HCT116 (cell line): ENCODE data around the gene ALDH4A1. TPM values are rescaled to one million over a fixed set of nuclear protein-coding genes. Genes with fewer than 3 reads are reported as not detected.

Experiments
- ATAC-seq: fragments of 200-7000 bp; cut with Tn5 transposase; 2 replicates; pipeline ENCODE4 v1.9.1; 2020; ENCODE audit warnings: mild to moderate bottlenecking, moderate library complexity
- Bru-seq: library from RNA; stranded (reverse); fragments of 400-500 nt; gene quantifications from one replicate; lab custom pipeline; 2021; lab: Mats Ljungman, UMichigan
- BruChase-seq, 2 experiments: library from RNA; stranded (reverse); fragments of 400-500 nt; gene quantifications; one replicate each; lab custom pipeline; 2021; lab: Mats Ljungman, UMichigan
- BruUV-seq: library from RNA; stranded (reverse); fragments of 400-500 nt; replicated peaks from 2 replicates; lab custom pipeline; 2021; lab: Mats Ljungman, UMichigan
- CTCF ChIA-PET: fragments of 300-600 bp; sonication (Branson Sonifier 250); formaldehyde crosslinking; loops from one replicate; lab custom pipeline; 2021; ENCODE audit warnings: antibody characterized with exemption; lab: Charles Lee
- POLR2A ChIA-PET: fragments of 300-600, 350-600 bp; sonication (Branson Sonifier 250); formaldehyde crosslinking; loops from one replicate; lab custom pipeline; 2021; ENCODE audit warnings: antibody characterized with exemption; lab: Charles Lee
- RAD21 ChIA-PET, 2 experiments: fragments of 300-600 bp; sonication (Branson Sonifier 250); formaldehyde crosslinking; loops; one replicate each; lab custom pipeline; 2023; ENCODE audit warnings: low total read pairs in 2 of 2; ENCODE audit not compliant: uncharacterized antibody in 2 of 2, unreplicated experiment in 2 of 2, low non-redundant PET in 1 of 2; lab: Charles Lee
- DNase-seq: peaks from one replicate; pipeline ENCODE4 v3.0.0-alpha.2; 2010; ENCODE audit warnings: low read depth, low spot score
- H2AFZ ChIP-seq: fragments of 200-600 bp; shearing (Covaris generic), sonication (generic); 2 replicates; pipeline ENCODE4 v1.6.1; 2017; ENCODE audit warnings: low read depth, mixed run types, mixed read lengths, antibody characterized with exemption, low read length; ENCODE audit not compliant: poor library complexity, severe bottlenecking
- H3K27ac ChIP-seq: 2 replicates; pipeline ENCODE4 v1.5.1; 2012; ENCODE audit warnings: low read depth, low read length
- H3K27me3 ChIP-seq: fragments of 200-600 bp; sonication (generic); 2 replicates; pipeline ENCODE4 v1.6.1; 2016; ENCODE audit warnings: mixed run types, low read length, mixed read lengths; ENCODE audit not compliant: insufficient read depth
- H3K36me3 ChIP-seq, 2 experiments: fragments of 200-500 bp in 1 of 2; fragments of 200-600 bp in 1 of 2; sonication (Bioruptor generic) in 1 of 2; sonication (generic) in 1 of 2; 2 replicates each; pipeline versions ENCODE4 v1.5.1 to v1.6.1; 2014 to 2016; ENCODE audit warnings: low read length in 2 of 2, inconsistent platforms in 1 of 2, mixed read lengths in 1 of 2, mixed run types in 1 of 2; ENCODE audit not compliant: insufficient read depth in 2 of 2, control insufficient read depth in 1 of 2
- H3K4me1 ChIP-seq, 2 experiments: fragments of 200-600 bp in 1 of 2; sonication (generic) in 1 of 2; 2 replicates each; pipeline versions ENCODE4 v1.5.1 to v1.6.1; 2012 to 2017; ENCODE audit warnings: low read length in 2 of 2, inconsistent platforms in 1 of 2, mild to moderate bottlenecking in 1 of 2, mixed read lengths in 1 of 2, mixed run types in 1 of 2, moderate library complexity in 1 of 2; ENCODE audit not compliant: insufficient read depth in 2 of 2, control insufficient read depth in 1 of 2
- H3K4me2 ChIP-seq: fragments of 200-600 bp; sonication (generic); 2 replicates; pipeline ENCODE4 v1.6.1; 2017; ENCODE audit warnings: mixed run types, low read length, mixed read lengths
- H3K4me3 ChIP-seq, 2 experiments: fragments of 200-600 bp in 1 of 2; sonication (generic) in 1 of 2; replicated peaks in 1 of 2; 2 replicates each; pipeline ENCODE4 v1.5.1; 2011 to 2016; ENCODE audit warnings: low read length in 2 of 2, control low read depth in 1 of 2, low read depth in 1 of 2, mild to moderate bottlenecking in 1 of 2, mixed read lengths in 1 of 2, mixed run types in 1 of 2
- H3K79me2 ChIP-seq: fragments of 200-600 bp; sonication (generic); 2 replicates; pipeline ENCODE4 v1.6.1; 2017; ENCODE audit warnings: mild to moderate bottlenecking, mixed run types, low read length, moderate library complexity, mixed read lengths; ENCODE audit not compliant: insufficient read depth
- H3K9ac ChIP-seq: fragments of 200-600 bp; sonication (generic); 2 replicates; pipeline ENCODE4 v1.6.1; 2016; ENCODE audit warnings: low read length, mixed read lengths
- H3K9me2 ChIP-seq: fragments of 200-600 bp; sonication (generic), shearing (Covaris generic); 2 replicates; pipeline ENCODE4 v1.6.1; 2017; ENCODE audit warnings: mixed run types, mild to moderate bottlenecking, moderate library complexity; ENCODE audit not compliant: insufficient read depth
- H3K9me3 ChIP-seq, 2 experiments: fragments of 200-500 bp in 1 of 2; fragments of 200-600 bp in 1 of 2; sonication (Bioruptor generic) in 1 of 2; sonication (generic) in 1 of 2; 2 replicates each; pipeline ENCODE4 v1.6.1; 2014 to 2017; ENCODE audit warnings: low read length in 2 of 2, mixed read lengths in 2 of 2, inconsistent platforms in 1 of 2, low read depth in 1 of 2, mild to moderate bottlenecking in 1 of 2, mixed run types in 1 of 2, moderate library complexity in 1 of 2; ENCODE audit not compliant: control insufficient read depth in 1 of 2, insufficient read depth in 1 of 2
- H4K20me1 ChIP-seq: fragments of 200-600 bp; sonication (generic), shearing (Covaris generic); 2 replicates; pipeline ENCODE4 v1.6.1; 2017; ENCODE audit warnings: mixed run types, mild to moderate bottlenecking, moderate library complexity; ENCODE audit not compliant: insufficient read depth
- CBX3 ChIP-seq: IDR thresholded peaks from 2 replicates; pipeline ENCODE4 v1.6.1; 2012; ENCODE audit warnings: low read depth
- CTCF ChIP-seq, 3 experiments: fragments of 200-600 bp in 1 of 3; sonication (generic) in 1 of 3; IDR thresholded peaks in 2 of 3; conservative IDR thresholded peaks in 1 of 3; 2 replicates each; pipeline ENCODE4 v1.5.1; 2012 to 2017; ENCODE audit warnings: low read depth in 2 of 3, low read length in 2 of 3, antibody characterized with exemption in 1 of 3, borderline replicate concordance in 1 of 3, control low read depth in 1 of 3, mild to moderate bottlenecking in 1 of 3, mixed read lengths in 1 of 3, mixed run types in 1 of 3, moderate library complexity in 1 of 3; ENCODE audit not compliant: insufficient read depth in 1 of 3
- EGR1 ChIP-seq: IDR thresholded peaks from 2 replicates; pipeline ENCODE4 v1.6.1; 2012; ENCODE audit warnings: low read depth
- ELF1 ChIP-seq: IDR thresholded peaks from 2 replicates; pipeline ENCODE4 v1.6.1; 2012; ENCODE audit warnings: low read depth, borderline replicate concordance
- EZH2 ChIP-seq: fragments of 200-600 bp; sonication (generic); IDR thresholded peaks from 2 replicates; pipeline ENCODE4 v1.6.1; 2017; ENCODE audit warnings: antibody characterized with exemption, mixed run types
- FOSL1 ChIP-seq: IDR thresholded peaks from 2 replicates; pipeline ENCODE4 v1.6.1; 2012; ENCODE audit warnings: low read depth
- JUND ChIP-seq: IDR thresholded peaks from 2 replicates; pipeline ENCODE4 v1.6.1; 2012
- RAD21 ChIP-seq: IDR thresholded peaks from 2 replicates; pipeline ENCODE4 v1.6.1; 2012; ENCODE audit warnings: low read depth, mild to moderate bottlenecking
- SIN3A ChIP-seq: IDR thresholded peaks from 2 replicates; pipeline ENCODE4 v1.6.1; 2012; ENCODE audit warnings: low read depth
- SP1 ChIP-seq: IDR thresholded peaks from 2 replicates; pipeline ENCODE4 v1.6.1; 2012; ENCODE audit warnings: low read depth
- SRF ChIP-seq: IDR thresholded peaks from 2 replicates; pipeline ENCODE4 v1.6.1; 2012; ENCODE audit warnings: low read depth
- YY1 ChIP-seq: IDR thresholded peaks from 2 replicates; pipeline ENCODE4 v1.6.1; 2011; ENCODE audit warnings: low read length, low read depth, moderate library complexity, mild to moderate bottlenecking; ENCODE audit not compliant: insufficient replicate concordance; ENCODE audit errors: extremely low read depth
- ZFX ChIP-seq: fragments of 450-650 bp; IDR thresholded peaks from 2 replicates; pipeline ENCODE4 v1.6.1; 2017
- ZNF274 ChIP-seq: fragments of 200-500 bp; sonication (Bioruptor generic); IDR thresholded peaks from 2 replicates; pipeline ENCODE4 v1.6.1; 2014; ENCODE audit warnings: mild to moderate bottlenecking, low read depth, low read length, inconsistent platforms
- intact Hi-C: fragments of 100-400 bp; cut with micrococcal nuclease; formaldehyde crosslinking; loops from 2 replicates; pipeline ENCODE4 v1.10.0; 2022
- long read RNA-seq: library from polyadenylated mRNA; unstranded; transcript quantifications from one replicate; pipeline ENCODE4 v2.0.0, GENCODE V29; 2021; ENCODE audit not compliant: unreplicated experiment
- polyA plus RNA-seq: library from polyadenylated mRNA; unstranded; fragments of >200 nt; gene quantifications from 2 replicates; pipeline ENCODE4 v1.2.1, GENCODE V29; 2012; ENCODE audit warnings: missing spikeins
- total RNA-seq: library from RNA; stranded (reverse); gene quantifications from one replicate; pipeline ENCODE4 v1.2.1, GENCODE V29; 2021; ENCODE audit not compliant: unreplicated experiment
- TF ChIP-seq, protein P1 (sequence below): IDR thresholded peaks from 2 replicates; pipeline ENCODE4 v1.6.1; 2012
- TF ChIP-seq, protein P2 (sequence below): IDR thresholded peaks from 2 replicates; pipeline ENCODE4 v1.6.1; 2011; ENCODE audit warnings: mild to moderate bottlenecking, low read length, moderate library complexity; ENCODE audit not compliant: insufficient replicate concordance; ENCODE audit errors: extremely low read depth
- TF ChIP-seq, protein P3 (sequence below): IDR thresholded peaks from 2 replicates; pipeline ENCODE4 v1.6.1; 2012; ENCODE audit warnings: low read depth

The ALDH4A1 gene
- total RNA-seq (12.6 TPM), Bru-seq, nascent RNA (percentile 36 among the genes with signal in this experiment), BruChase-seq, experiment 1, labeled RNA remaining after a 6-hour chase (percentile 69 among the genes with signal in this experiment), BruChase-seq, experiment 2, labeled RNA remaining after a 2-hour chase (percentile 60 among the genes with signal in this experiment)
- 9.0 and 11.3 TPM in 2 replicates for polyA plus RNA-seq
- long read RNA-seq, partial matches to known transcripts = 10 of 12 reads
- long read RNA-seq, other reads (novel, unspliced or antisense) = 1 of 12 reads

- POLR2A ChIA-PET = interaction anchor here (0.9 kb wide), 3 partner anchors 9 to 70 kb away, joined by 3 to 4 read pairs (median 3); no protein-coding TSS in a partner anchor
- peak within 1 kb of the TSS; percentile 64 for H3K27ac ChIP-seq
- RAD21 ChIA-PET = interaction anchor here in 1 of 2 experiments (0.6 kb wide), 1 partner anchor 156 kb away, joined by 3 read pairs; no protein-coding TSS in a partner anchor
- peak; percentile 92 for TF ChIP-seq SP1
- TF ChIP-seq, protein P1, sequence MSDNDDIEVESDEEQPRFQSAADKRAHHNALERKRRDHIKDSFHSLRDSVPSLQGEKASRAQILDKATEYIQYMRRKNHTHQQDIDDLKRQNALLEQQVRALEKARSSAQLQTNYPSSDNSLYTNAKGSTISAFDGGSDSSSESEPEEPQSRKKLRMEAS = peak; percentile 96
- TF ChIP-seq EZH2 = no peak
- TF ChIP-seq FOSL1 = no peak
- TF ChIP-seq ZFX = no peak
- peak; percentile 75 for TF ChIP-seq JUND
- no peak for TF ChIP-seq YY1
- TF ChIP-seq SIN3A = no peak
- no peak for TF ChIP-seq CBX3
- TF ChIP-seq RAD21 = no peak
- TF ChIP-seq ELF1 = no peak
- TF ChIP-seq, protein P2, sequence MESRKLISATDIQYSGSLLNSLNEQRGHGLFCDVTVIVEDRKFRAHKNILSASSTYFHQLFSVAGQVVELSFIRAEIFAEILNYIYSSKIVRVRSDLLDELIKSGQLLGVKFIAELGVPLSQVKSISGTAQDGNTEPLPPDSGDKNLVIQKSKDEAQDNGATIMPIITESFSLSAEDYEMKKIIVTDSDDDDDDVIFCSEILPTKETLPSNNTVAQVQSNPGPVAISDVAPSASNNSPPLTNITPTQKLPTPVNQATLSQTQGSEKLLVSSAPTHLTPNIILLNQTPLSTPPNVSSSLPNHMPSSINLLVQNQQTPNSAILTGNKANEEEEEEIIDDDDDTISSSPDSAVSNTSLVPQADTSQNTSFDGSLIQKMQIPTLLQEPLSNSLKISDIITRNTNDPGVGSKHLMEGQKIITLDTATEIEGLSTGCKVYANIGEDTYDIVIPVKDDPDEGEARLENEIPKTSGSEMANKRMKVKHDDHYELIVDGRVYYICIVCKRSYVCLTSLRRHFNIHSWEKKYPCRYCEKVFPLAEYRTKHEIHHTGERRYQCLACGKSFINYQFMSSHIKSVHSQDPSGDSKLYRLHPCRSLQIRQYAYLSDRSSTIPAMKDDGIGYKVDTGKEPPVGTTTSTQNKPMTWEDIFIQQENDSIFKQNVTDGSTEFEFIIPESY = no peak
- TF ChIP-seq SRF = no peak
- no peak for TF ChIP-seq EGR1
- TF ChIP-seq, protein P3, sequence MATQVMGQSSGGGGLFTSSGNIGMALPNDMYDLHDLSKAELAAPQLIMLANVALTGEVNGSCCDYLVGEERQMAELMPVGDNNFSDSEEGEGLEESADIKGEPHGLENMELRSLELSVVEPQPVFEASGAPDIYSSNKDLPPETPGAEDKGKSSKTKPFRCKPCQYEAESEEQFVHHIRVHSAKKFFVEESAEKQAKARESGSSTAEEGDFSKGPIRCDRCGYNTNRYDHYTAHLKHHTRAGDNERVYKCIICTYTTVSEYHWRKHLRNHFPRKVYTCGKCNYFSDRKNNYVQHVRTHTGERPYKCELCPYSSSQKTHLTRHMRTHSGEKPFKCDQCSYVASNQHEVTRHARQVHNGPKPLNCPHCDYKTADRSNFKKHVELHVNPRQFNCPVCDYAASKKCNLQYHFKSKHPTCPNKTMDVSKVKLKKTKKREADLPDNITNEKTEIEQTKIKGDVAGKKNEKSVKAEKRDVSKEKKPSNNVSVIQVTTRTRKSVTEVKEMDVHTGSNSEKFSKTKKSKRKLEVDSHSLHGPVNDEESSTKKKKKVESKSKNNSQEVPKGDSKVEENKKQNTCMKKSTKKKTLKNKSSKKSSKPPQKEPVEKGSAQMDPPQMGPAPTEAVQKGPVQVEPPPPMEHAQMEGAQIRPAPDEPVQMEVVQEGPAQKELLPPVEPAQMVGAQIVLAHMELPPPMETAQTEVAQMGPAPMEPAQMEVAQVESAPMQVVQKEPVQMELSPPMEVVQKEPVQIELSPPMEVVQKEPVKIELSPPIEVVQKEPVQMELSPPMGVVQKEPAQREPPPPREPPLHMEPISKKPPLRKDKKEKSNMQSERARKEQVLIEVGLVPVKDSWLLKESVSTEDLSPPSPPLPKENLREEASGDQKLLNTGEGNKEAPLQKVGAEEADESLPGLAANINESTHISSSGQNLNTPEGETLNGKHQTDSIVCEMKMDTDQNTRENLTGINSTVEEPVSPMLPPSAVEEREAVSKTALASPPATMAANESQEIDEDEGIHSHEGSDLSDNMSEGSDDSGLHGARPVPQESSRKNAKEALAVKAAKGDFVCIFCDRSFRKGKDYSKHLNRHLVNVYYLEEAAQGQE = no peak
- TF ChIP-seq CTCF (IDR thresholded peaks at IDR 0.05 in 2 of 3, conservative IDR thresholded peaks at IDR 0.05 in 1 of 3; ENCODE audit: borderline replicate concordance in 1 of 3, insufficient read depth in 1 of 3, low read depth in 2 of 3, low read length in 2 of 3) = no peak
- no peak for TF ChIP-seq ZNF274
Measured at GRCh38 chr1:18902523-18903290, at the start of gene ALDH4A1. Gene ALDH4A1, minus strand, starts transcription at chr1:18902555. Its CDS starts 32 bp downstream, at chr1:18902523.

More at GRCh38 chr1:18902523-18903290, at the start of gene ALDH4A1:
- Histone ChIP-seq H3K4me1 (peaks cover 12 to 18% of the 10 kb centered on the region in 2 experiments), H3K36me3 (no peaks in the 10 kb centered on the region), H4K20me1 (no peaks in the 10 kb centered on the region), H3K9me2 (no peaks in the 10 kb centered on the region), H3K79me2 (no peaks in the 10 kb centered on the region), H3K4me3 (peak within 1 kb of the TSS; percentile 69 to 81), H3K9me3 (no peaks in the 10 kb centered on the region), H3K4me2 (peak within 1 kb of the TSS; percentile 78), H3K9ac (peak within 1 kb of the TSS; percentile 75), H3K27me3 (no peaks in the 10 kb centered on the region), H2AFZ (peak within 1 kb of the TSS; percentile 79)
- intact Hi-C loops = loop anchor here (5.0 to 10.0 kb wide), 2 partner anchors 110 to 752 kb away; no protein-coding TSS in a partner anchor
- DNase-seq (peak; percentile 98), ATAC-seq (peak; percentile 97)
- CTCF ChIA-PET = interaction anchor here (0.6 to 3.6 kb wide), 10 partner anchors 10 to 327 kb away, joined by 3 to 38 read pairs (median 4); no protein-coding TSS in a partner anchor
- no TSS peak for BruUV-seq
